ENCODE results near the gene CSRNP3. TPM values are rescaled to one million over a fixed set of nuclear protein-coding genes. Genes with fewer than 3 reads are reported as not detected.

The CSRNP3 gene
- total and polyA plus RNA-seq, 4 donors: 0.18 to 2.2 (median 2.0) TPM

DNA sequence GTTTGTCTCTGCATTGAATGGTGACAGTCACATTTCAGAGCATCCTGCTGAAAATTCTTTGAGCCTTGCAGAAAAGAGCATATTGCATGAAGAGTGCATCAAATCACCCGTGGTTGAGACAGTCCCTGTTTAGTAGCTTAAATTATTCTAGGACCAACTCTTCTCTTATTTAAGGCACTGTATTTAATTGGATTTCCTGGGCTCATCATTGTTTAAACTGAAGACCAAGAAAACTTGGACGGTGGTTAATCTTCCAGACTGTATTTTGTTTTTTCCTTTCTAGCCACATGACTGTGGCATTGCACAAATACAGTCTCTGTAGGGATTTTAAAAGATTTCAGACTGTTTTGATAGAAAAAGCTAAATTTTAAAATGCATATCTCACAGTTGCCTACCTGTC, 210.1 kb downstream of the CSRNP3 start:
- Histone ChIP-seq H3K4me3 (ENCODE audit: low read depth in 1 of 3, low read length in 3 of 3) (no peak overlapping the region), H3K36me3 (ENCODE audit: control insufficient read depth in 4 of 4, insufficient read depth in 3 of 4, low read depth in 1 of 4, low read length in 3 of 4) (peaks cover 0 to 14% (median 5%) of the 10 kb centered on the region in 4 donors), H3K9ac (ENCODE audit: low read depth in 1 of 2, low read length in 2 of 2) (no peak overlapping the region), H3K27me3 (ENCODE audit: control insufficient read depth in 4 of 4, insufficient read depth in 4 of 4, low read length in 3 of 4) (no peaks in the 10 kb centered on the region), H3K4me1 (ENCODE audit: control insufficient read depth in 4 of 4, insufficient read depth in 4 of 4, low read length in 3 of 4) (no peaks in the 10 kb centered on the region), H3K9me3 (ENCODE audit: control insufficient read depth in 4 of 4, low read length in 3 of 4) (no peaks in the 10 kb centered on the region), H3K27ac (ENCODE audit: low read depth in 1 of 2, low read length in 2 of 2) (no peak overlapping the region)
- no peak for TF ChIP-seq NR2F2 (IDR thresholded peaks at IDR 0.05)
- no peak for TF ChIP-seq RAD21 (IDR thresholded peaks at IDR 0.05)
- no peak for TF ChIP-seq RXRA (IDR thresholded peaks at IDR 0.05)
- TF ChIP-seq EGR1 (IDR thresholded peaks at IDR 0.05; ENCODE audit: low read depth in 2 of 2): no peak
- TF ChIP-seq, protein P1, sequence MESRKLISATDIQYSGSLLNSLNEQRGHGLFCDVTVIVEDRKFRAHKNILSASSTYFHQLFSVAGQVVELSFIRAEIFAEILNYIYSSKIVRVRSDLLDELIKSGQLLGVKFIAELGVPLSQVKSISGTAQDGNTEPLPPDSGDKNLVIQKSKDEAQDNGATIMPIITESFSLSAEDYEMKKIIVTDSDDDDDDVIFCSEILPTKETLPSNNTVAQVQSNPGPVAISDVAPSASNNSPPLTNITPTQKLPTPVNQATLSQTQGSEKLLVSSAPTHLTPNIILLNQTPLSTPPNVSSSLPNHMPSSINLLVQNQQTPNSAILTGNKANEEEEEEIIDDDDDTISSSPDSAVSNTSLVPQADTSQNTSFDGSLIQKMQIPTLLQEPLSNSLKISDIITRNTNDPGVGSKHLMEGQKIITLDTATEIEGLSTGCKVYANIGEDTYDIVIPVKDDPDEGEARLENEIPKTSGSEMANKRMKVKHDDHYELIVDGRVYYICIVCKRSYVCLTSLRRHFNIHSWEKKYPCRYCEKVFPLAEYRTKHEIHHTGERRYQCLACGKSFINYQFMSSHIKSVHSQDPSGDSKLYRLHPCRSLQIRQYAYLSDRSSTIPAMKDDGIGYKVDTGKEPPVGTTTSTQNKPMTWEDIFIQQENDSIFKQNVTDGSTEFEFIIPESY (IDR thresholded peaks at IDR 0.05): no peak
- TF ChIP-seq ATF3 (IDR thresholded peaks at IDR 0.05): no peak
- TF ChIP-seq SP1 (IDR thresholded peaks at IDR 0.05): no peak
- no peak for TF ChIP-seq CTCF (IDR thresholded peaks at IDR 0.05; ENCODE audit: low read depth, low read length, missing input control)
- no peak for TF ChIP-seq FOXA2 (IDR thresholded peaks at IDR 0.05)
- no peak for TF ChIP-seq HNF4G (IDR thresholded peaks at IDR 0.05)
- no peak for TF ChIP-seq JUND (IDR thresholded peaks at IDR 0.05)
- TF ChIP-seq, protein P2, sequence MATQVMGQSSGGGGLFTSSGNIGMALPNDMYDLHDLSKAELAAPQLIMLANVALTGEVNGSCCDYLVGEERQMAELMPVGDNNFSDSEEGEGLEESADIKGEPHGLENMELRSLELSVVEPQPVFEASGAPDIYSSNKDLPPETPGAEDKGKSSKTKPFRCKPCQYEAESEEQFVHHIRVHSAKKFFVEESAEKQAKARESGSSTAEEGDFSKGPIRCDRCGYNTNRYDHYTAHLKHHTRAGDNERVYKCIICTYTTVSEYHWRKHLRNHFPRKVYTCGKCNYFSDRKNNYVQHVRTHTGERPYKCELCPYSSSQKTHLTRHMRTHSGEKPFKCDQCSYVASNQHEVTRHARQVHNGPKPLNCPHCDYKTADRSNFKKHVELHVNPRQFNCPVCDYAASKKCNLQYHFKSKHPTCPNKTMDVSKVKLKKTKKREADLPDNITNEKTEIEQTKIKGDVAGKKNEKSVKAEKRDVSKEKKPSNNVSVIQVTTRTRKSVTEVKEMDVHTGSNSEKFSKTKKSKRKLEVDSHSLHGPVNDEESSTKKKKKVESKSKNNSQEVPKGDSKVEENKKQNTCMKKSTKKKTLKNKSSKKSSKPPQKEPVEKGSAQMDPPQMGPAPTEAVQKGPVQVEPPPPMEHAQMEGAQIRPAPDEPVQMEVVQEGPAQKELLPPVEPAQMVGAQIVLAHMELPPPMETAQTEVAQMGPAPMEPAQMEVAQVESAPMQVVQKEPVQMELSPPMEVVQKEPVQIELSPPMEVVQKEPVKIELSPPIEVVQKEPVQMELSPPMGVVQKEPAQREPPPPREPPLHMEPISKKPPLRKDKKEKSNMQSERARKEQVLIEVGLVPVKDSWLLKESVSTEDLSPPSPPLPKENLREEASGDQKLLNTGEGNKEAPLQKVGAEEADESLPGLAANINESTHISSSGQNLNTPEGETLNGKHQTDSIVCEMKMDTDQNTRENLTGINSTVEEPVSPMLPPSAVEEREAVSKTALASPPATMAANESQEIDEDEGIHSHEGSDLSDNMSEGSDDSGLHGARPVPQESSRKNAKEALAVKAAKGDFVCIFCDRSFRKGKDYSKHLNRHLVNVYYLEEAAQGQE (IDR thresholded peaks at IDR 0.05): no peak
- TF ChIP-seq HNF4A (conservative IDR thresholded peaks at IDR 0.05): no peak
- TF ChIP-seq GABPA (IDR thresholded peaks at IDR 0.05 in 1 of 2, conservative IDR thresholded peaks at IDR 0.05 in 1 of 2): no peak
- WGBS: 84% methylated on average over 2 of the region's 2 CpGs
- no peak for DNase-seq (ENCODE audit: low spot score)

DNA sequence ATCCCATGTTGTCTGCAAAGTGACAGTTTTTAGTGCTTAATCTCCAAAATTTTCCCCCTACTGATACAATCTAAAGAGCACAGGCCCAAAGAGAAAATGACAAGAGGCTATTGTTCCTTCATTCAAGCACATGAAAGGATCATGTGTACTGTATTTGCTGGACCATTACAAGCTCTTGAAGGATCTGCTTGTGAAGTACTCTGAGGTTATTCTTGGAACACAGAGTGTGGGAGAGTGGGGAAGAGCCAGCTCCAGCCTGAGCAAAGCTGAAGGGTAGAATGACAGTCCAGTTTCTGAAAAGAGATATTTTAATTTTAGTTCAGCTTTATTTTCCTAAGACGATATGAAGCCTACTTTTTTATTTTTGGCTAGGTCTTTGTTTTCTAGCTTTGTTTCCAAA, 212.3 kb downstream of the CSRNP3 start:
- WGBS: 85% methylated on average over 1 of the region's 1 CpG
- Histone ChIP-seq H3K4me1 (ENCODE audit: control insufficient read depth in 4 of 4, insufficient read depth in 4 of 4, low read length in 3 of 4) (no peaks in the 10 kb centered on the region), H3K9ac (ENCODE audit: low read depth in 1 of 2, low read length in 2 of 2) (no peak overlapping the region), H3K36me3 (ENCODE audit: control insufficient read depth in 4 of 4, insufficient read depth in 3 of 4, low read depth in 1 of 4, low read length in 3 of 4) (peaks cover 0 to 10% (median 5%) of the 10 kb centered on the region in 4 donors), H3K4me3 (ENCODE audit: low read depth in 1 of 3, low read length in 3 of 3) (no peak overlapping the region), H3K27ac (ENCODE audit: low read depth in 1 of 2, low read length in 2 of 2) (no peak overlapping the region), H3K27me3 (ENCODE audit: control insufficient read depth in 4 of 4, insufficient read depth in 4 of 4, low read length in 3 of 4) (no peaks in the 10 kb centered on the region), H3K9me3 (ENCODE audit: control insufficient read depth in 4 of 4, low read length in 3 of 4) (no peaks in the 10 kb centered on the region)
- TF ChIP-seq CTCF (IDR thresholded peaks at IDR 0.05; ENCODE audit: low read depth, low read length, missing input control): no peak
- DNase-seq (ENCODE audit: low spot score): no peak

All from liver (tissue), 9 donors.